Calu3 (cell line): ENCODE data around the gene CCNO. TPM values are rescaled to one million over a fixed set of nuclear protein-coding genes. Genes with fewer than 3 reads are reported as not detected.

ENCODE experiments used
- BruUV-seq: library from RNA; stranded (reverse); fragments of 400-500 nt; replicated peaks from 2 replicates; lab custom pipeline; 2021; lab: Mats Ljungman, UMichigan
- CTCF ChIA-PET: fragments of 300-600 bp; sonication (Branson Sonifier 250); formaldehyde crosslinking; loops from one replicate; lab custom pipeline; 2022; ENCODE audit warnings: antibody characterized with exemption; lab: Charles Lee
- DNase-seq: peaks from one replicate; pipeline ENCODE4 v3.0.0; 2022
- H3K27ac Mint-ChIP-seq: one replicate; pipeline ENCODE4 v1.8.0; 2022; ENCODE audit warnings: mixed read lengths; ENCODE audit not compliant: unreplicated experiment
- H3K27me3 Mint-ChIP-seq: one replicate; pipeline ENCODE4 v1.8.0; 2022; ENCODE audit warnings: mixed read lengths; ENCODE audit not compliant: unreplicated experiment
- H3K36me3 Mint-ChIP-seq: one replicate; pipeline ENCODE4 v1.8.0; 2022; ENCODE audit warnings: mild to moderate bottlenecking, moderate library complexity, mixed read lengths; ENCODE audit not compliant: insufficient read depth, unreplicated experiment
- H3K4me1 Mint-ChIP-seq: one replicate; pipeline ENCODE4 v1.8.0; 2022; ENCODE audit warnings: mild to moderate bottlenecking, low read depth, mixed read lengths; ENCODE audit not compliant: unreplicated experiment
- H3K4me3 Mint-ChIP-seq: one replicate; pipeline ENCODE4 v1.8.0; 2022; ENCODE audit warnings: mild to moderate bottlenecking, low read depth, moderate library complexity, mixed read lengths; ENCODE audit not compliant: unreplicated experiment
- H3K9me3 Mint-ChIP-seq: one replicate; pipeline ENCODE4 v1.8.0; 2022; ENCODE audit warnings: low read depth, mixed read lengths; ENCODE audit not compliant: unreplicated experiment
- CTCF ChIP-seq: fragments of 200-600 bp; IDR thresholded peaks from one replicate; pipeline ENCODE4 v1.8.0; 2022; ENCODE audit warnings: antibody characterized with exemption; ENCODE audit not compliant: unreplicated experiment
- intact Hi-C: fragments of 100-400 bp; cut with micrococcal nuclease; formaldehyde crosslinking; loops from one replicate; pipeline ENCODE4 v1.10.0; 2022; ENCODE audit not compliant: unreplicated experiment
- total RNA-seq: library from RNA; stranded (reverse); gene quantifications from 2 replicates; pipeline ENCODE4 v1.2.3, GENCODE V29; 2022

CCNO gene
- total RNA-seq, 1 experiment from 2014 or later = 10.1 TPM

- CTCF ChIA-PET = no interaction called here
- H3K4me1 Mint-ChIP-seq = peaks cover 19% of the 10 kb centered on the region
- no peak for TF ChIP-seq CTCF
- no TSS peak for BruUV-seq
- intact Hi-C loops = no loop called here
- H3K9me3 Mint-ChIP-seq = no peaks in the 10 kb centered on the region
- no peak for DNase-seq
- no peak overlapping the region for H3K27ac Mint-ChIP-seq
- peaks cover 21% of the 10 kb centered on the region for H3K36me3 Mint-ChIP-seq
- H3K4me3 Mint-ChIP-seq = no peak overlapping the region
- no peaks in the 10 kb centered on the region for H3K27me3 Mint-ChIP-seq
Observed at GRCh38 chr5:55225346-55225745, 8.1 kb downstream of the CCNO start.

DNA sequence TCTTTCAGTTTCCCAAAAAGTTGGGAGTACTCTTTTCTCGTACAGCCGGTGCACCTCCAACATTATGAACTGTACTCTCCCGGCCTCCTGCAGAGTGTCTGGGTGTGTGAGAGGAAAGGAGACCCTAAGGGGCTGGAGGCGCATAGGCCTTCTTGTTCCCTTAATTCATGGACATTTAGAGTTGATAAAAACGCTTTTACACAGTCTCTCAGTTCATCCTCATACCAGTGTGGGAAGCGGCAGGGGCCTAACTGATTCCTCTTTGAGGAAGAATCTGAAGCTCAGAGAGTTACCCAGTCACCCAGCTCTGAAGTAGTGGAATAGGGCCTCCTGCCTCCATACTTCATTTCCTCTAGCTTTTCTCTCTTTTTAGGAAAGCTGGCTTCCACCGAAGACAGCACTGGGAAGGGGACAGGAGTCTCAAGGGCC is 9.6 kb downstream of the CCNO start:
- TF ChIP-seq CTCF = no peak
- no TSS peak for BruUV-seq
- intact Hi-C loops = no loop called here
- Mint-ChIP-seq H3K4me3 (no peak overlapping the region), H3K4me1 (peaks cover 31% of the 10 kb centered on the region), H3K36me3 (peaks cover 25% of the 10 kb centered on the region), H3K27me3 (no peaks in the 10 kb centered on the region), H3K27ac (no peak overlapping the region), H3K9me3 (no peaks in the 10 kb centered on the region)
- CTCF ChIA-PET = interaction anchor here (0.6 kb wide), 1 partner anchor 8 kb away, joined by 3 read pairs; no protein-coding TSS in a partner anchor
- DNase-seq = no peak

DNA sequence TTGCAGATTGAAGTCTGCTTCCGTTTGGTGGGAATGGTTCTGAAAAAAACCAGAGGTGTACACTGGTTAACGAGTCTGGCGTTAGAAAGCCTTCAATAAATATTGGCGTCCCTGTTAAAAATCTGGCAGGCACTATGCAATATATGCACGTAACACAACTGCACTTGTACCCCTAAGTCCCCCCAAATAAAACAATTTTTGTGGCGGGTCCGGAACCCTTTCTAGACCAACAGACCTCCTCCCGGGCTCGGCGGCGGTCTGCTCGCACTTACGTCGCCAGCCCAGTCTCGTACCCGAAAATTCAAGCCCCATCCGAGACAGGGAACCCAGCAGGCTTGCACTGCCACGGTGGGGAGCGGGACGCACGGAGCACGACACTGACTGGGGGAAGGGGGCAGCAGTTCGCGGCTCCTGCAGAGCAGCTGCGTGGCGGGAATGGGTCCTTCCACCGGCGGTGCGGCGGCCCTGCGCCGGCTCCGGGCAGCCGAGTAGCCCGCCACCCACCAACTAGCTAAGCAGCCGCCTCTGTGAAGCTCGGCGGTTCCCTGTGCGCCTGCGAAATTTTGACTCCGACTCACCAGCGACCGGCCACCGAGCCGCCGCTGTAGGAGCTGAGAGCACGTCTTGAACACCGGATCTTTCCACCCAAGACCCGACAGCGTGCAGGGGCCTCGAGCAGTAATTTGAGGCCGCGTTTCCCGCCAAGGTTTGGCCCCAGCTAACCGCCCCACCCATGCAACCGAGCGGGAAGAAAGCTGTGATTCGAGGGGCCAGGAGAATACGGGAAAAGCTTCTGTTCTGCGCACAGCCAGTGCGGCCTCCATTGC is 10.2 kb downstream of the CCNO start:
- no peak overlapping the region for H3K27ac Mint-ChIP-seq
- H3K27me3 Mint-ChIP-seq = no peaks in the 10 kb centered on the region
- intact Hi-C loops = no loop called here
- no peak overlapping the region for H3K4me3 Mint-ChIP-seq
- DNase-seq = no peak
- BruUV-seq = no TSS peak
- CTCF ChIA-PET = interaction anchor here (0.6 kb wide), 1 partner anchor 9 kb away, joined by 3 read pairs; no protein-coding TSS in a partner anchor
- no peak for TF ChIP-seq CTCF
- no peaks in the 10 kb centered on the region for H3K9me3 Mint-ChIP-seq
- H3K36me3 Mint-ChIP-seq = peaks cover 26% of the 10 kb centered on the region
- H3K4me1 Mint-ChIP-seq = peaks cover 31% of the 10 kb centered on the region

GRCh38 chr5:55222092-55222984 is 11.1 kb downstream of the CCNO start:
- no peaks in the 10 kb centered on the region for H3K9me3 Mint-ChIP-seq
- CTCF ChIA-PET = no interaction called here

More at GRCh38 chr5:55222092-55222984, 11.1 kb downstream of the CCNO start:
- peaks cover 25% of the 10 kb centered on the region for H3K4me1 Mint-ChIP-seq
- DNase-seq = no peak
- intact Hi-C loops = no loop called here
- H3K36me3 Mint-ChIP-seq = peaks cover 18% of the 10 kb centered on the region
- no TSS peak for BruUV-seq
- no peaks in the 10 kb centered on the region for H3K27me3 Mint-ChIP-seq
- H3K27ac Mint-ChIP-seq = no peak overlapping the region
- no peak for TF ChIP-seq CTCF
- H3K4me3 Mint-ChIP-seq = no peak overlapping the region
